H9 (cell line): ENCODE data around the gene STARD7. TPM values are rescaled to one million over a fixed set of nuclear protein-coding genes. Genes with fewer than 3 reads are reported as not detected.

Experiments
- DNase-seq: peaks from one replicate; pipeline ENCODE4 v3.0.0-alpha.2; 2017
- H2AFZ ChIP-seq: one replicate; pipeline ENCODE4 v1.6.1; 2013; ENCODE audit warnings: mild to moderate bottlenecking, low read length, control low read depth, moderate library complexity
- H2AK5ac ChIP-seq: 2 replicates; pipeline ENCODE4 v1.6.1; 2013; ENCODE audit warnings: low read length, control low read depth, mixed read lengths; ENCODE audit not compliant: insufficient read length
- H2BK120ac ChIP-seq: one replicate; pipeline ENCODE4 v1.6.1; 2013; ENCODE audit warnings: low read depth, mild to moderate bottlenecking, low read length, control low read depth, inconsistent platforms; ENCODE audit not compliant: poor library complexity, severe bottlenecking
- H2BK12ac ChIP-seq: 2 replicates; pipeline ENCODE4 v1.6.1; 2013; ENCODE audit warnings: low read length, control low read depth, mixed read lengths, low read depth; ENCODE audit not compliant: insufficient read length
- H2BK15ac ChIP-seq: 2 replicates; pipeline ENCODE4 v1.6.1; 2013; ENCODE audit warnings: low read depth, low read length, control low read depth
- H2BK20ac ChIP-seq: one replicate; pipeline ENCODE4 v1.6.1; 2013; ENCODE audit warnings: low read depth, mild to moderate bottlenecking, low read length, control low read depth, inconsistent platforms; ENCODE audit not compliant: poor library complexity, severe bottlenecking
- H2BK5ac ChIP-seq: 2 replicates; pipeline ENCODE4 v1.6.1; 2013; ENCODE audit warnings: low read length, control low read depth, mixed read lengths; ENCODE audit not compliant: insufficient read length
- H3K14ac ChIP-seq: 2 replicates; pipeline ENCODE4 v1.6.1; 2013; ENCODE audit warnings: low read length, control low read depth; ENCODE audit not compliant: insufficient read depth
- H3K18ac ChIP-seq: 2 replicates; pipeline ENCODE4 v1.6.1; 2013; ENCODE audit warnings: low read depth, mild to moderate bottlenecking, mixed read lengths, low read length, control low read depth; ENCODE audit not compliant: insufficient read length
- H3K23ac ChIP-seq: 2 replicates; pipeline ENCODE4 v1.6.1; 2013; ENCODE audit warnings: low read length, control low read depth, mixed read lengths, low read depth; ENCODE audit not compliant: insufficient read length
- H3K23me2 ChIP-seq: 2 replicates; pipeline ENCODE4 v1.6.1; 2013; ENCODE audit warnings: low read depth, mild to moderate bottlenecking, mixed read lengths, low read length, control low read depth; ENCODE audit not compliant: insufficient read length, poor library complexity, severe bottlenecking
- H3K27ac ChIP-seq: 2 replicates; pipeline ENCODE4 v1.5.1; 2013; ENCODE audit warnings: low read length, control low read depth, mixed read lengths, low read depth; ENCODE audit not compliant: insufficient read length
- H3K27me3 ChIP-seq: 2 replicates; pipeline ENCODE4 v1.6.1; 2013; ENCODE audit warnings: low read length, control low read depth, inconsistent platforms; ENCODE audit not compliant: insufficient read depth
- H3K4ac ChIP-seq: 2 replicates; pipeline ENCODE4 v1.6.1; 2013; ENCODE audit warnings: low read depth, mild to moderate bottlenecking, control low read depth, inconsistent platforms, low read length, moderate library complexity
- H3K4me1 ChIP-seq: 2 replicates; pipeline ENCODE4 v1.6.1; 2013; ENCODE audit warnings: low read length, control low read depth, inconsistent platforms; ENCODE audit not compliant: insufficient read depth
- H3K4me2 ChIP-seq: 2 replicates; pipeline ENCODE4 v1.6.1; 2013; ENCODE audit warnings: low read length, control low read depth, mixed read lengths; ENCODE audit not compliant: insufficient read length, insufficient read depth
- H3K56ac ChIP-seq: 2 replicates; pipeline ENCODE4 v1.6.1; 2013; ENCODE audit warnings: low read depth, mild to moderate bottlenecking, mixed read lengths, low read length, control low read depth; ENCODE audit not compliant: insufficient read length
- H3K79me1 ChIP-seq: 2 replicates; pipeline ENCODE4 v1.6.1; 2013; ENCODE audit warnings: low read depth, mild to moderate bottlenecking, moderate library complexity, low read length, control low read depth, inconsistent platforms; ENCODE audit not compliant: insufficient read depth, poor library complexity, severe bottlenecking
- H3K79me2 ChIP-seq: 2 replicates; pipeline ENCODE4 v1.6.1; 2013; ENCODE audit warnings: low read length, control low read depth, inconsistent platforms; ENCODE audit not compliant: insufficient read depth
- H3K9ac ChIP-seq: 2 replicates; pipeline ENCODE4 v1.6.1; 2013; ENCODE audit warnings: low read length, control low read depth, mixed read lengths; ENCODE audit not compliant: insufficient read length; ENCODE audit errors: extremely low read depth
- H3K9me3 ChIP-seq: one replicate; pipeline ENCODE4 v1.6.1; 2013; ENCODE audit warnings: low read depth, low read length, inconsistent platforms; ENCODE audit not compliant: control insufficient read depth
- H3T11ph ChIP-seq: one replicate; pipeline ENCODE4 v1.6.1; 2013; ENCODE audit warnings: mild to moderate bottlenecking, low read length, control low read depth, inconsistent platforms
- H4K20me1 ChIP-seq: one replicate; pipeline ENCODE4 v1.6.1; 2013; ENCODE audit not compliant: control insufficient read depth, insufficient read length, insufficient read depth
- H4K5ac ChIP-seq: 2 replicates; pipeline ENCODE4 v1.6.1; 2013; ENCODE audit warnings: low read depth, mild to moderate bottlenecking, mixed read lengths, low read length, control low read depth; ENCODE audit not compliant: insufficient read length
- H4K8ac ChIP-seq: replicated peaks from 2 replicates; pipeline ENCODE4 v1.6.1; 2013; ENCODE audit warnings: low read length, control low read depth, mixed read lengths, low read depth; ENCODE audit not compliant: insufficient read length
- H4K91ac ChIP-seq: 2 replicates; pipeline ENCODE4 v1.6.1; 2013; ENCODE audit warnings: low read depth, mild to moderate bottlenecking, moderate library complexity, mixed read lengths, low read length, control low read depth; ENCODE audit not compliant: insufficient read length
- H3K27ac Mint-ChIP-seq, 3 experiments: 2 replicates in 2 of 3; 3 replicates in 1 of 3; pipeline ENCODE4 v1.8.0; 2020 to 2021; ENCODE audit warnings: mixed read lengths in 3 of 3, mild to moderate bottlenecking in 1 of 3, moderate library complexity in 1 of 3
- H3K27me3 Mint-ChIP-seq: 2 replicates; pipeline ENCODE4 v1.8.0; 2021; ENCODE audit warnings: low read depth, mild to moderate bottlenecking, moderate library complexity, mixed read lengths
- H3K36me3 Mint-ChIP-seq, 3 experiments: 2 replicates in 2 of 3; 3 replicates in 1 of 3; pipeline ENCODE4 v1.8.0; 2020 to 2021; ENCODE audit warnings: low read depth in 3 of 3, mixed read lengths in 3 of 3; ENCODE audit not compliant: insufficient read depth in 1 of 3
- H3K4me1 Mint-ChIP-seq, 2 experiments: 2 replicates each; pipeline ENCODE4 v1.8.0; 2020; ENCODE audit warnings: mixed read lengths in 2 of 2
- H3K4me3 Mint-ChIP-seq, 2 experiments: 2 replicates in 1 of 2; 3 replicates in 1 of 2; pipeline ENCODE4 v1.8.0; 2020 to 2021; ENCODE audit warnings: mild to moderate bottlenecking in 2 of 2, mixed read lengths in 2 of 2, moderate library complexity in 1 of 2
- H3K9me3 Mint-ChIP-seq, 2 experiments: 2 replicates in 1 of 2; 3 replicates in 1 of 2; pipeline ENCODE4 v1.8.0; 2020; ENCODE audit warnings: mild to moderate bottlenecking in 2 of 2, mixed read lengths in 2 of 2, moderate library complexity in 1 of 2
- WGBS: extraction: QIAGEN DNeasy Blood & Tissue Kit; methylation state at CpG from one replicate; pipeline ENCODE4 v1.1.7; 2013; ENCODE audit warnings: missing lambda C conversion rate, low lambda C conversion rate, mixed read lengths; ENCODE audit not compliant: insufficient read length; ENCODE audit errors: extremely low coverage; 5-methylcytosine and 5-hydroxymethylcytosine counted together
- total RNA-seq: library from RNA; stranded (reverse); gene quantifications from 2 replicates; pipeline ENCODE4 v1.2.1, GENCODE V29; 2021
- TF ChIP-seq, protein P1 (sequence below): fragments of 200-600 bp; sonication (generic); conservative IDR thresholded peaks from 3 replicates; pipeline ENCODE4 v1.8.0; 2021; ENCODE audit warnings: antibody characterized with exemption, mild to moderate bottlenecking

The STARD7 gene
- total RNA-seq, 1 experiment from 2014 or later = 212 TPM

DNA sequence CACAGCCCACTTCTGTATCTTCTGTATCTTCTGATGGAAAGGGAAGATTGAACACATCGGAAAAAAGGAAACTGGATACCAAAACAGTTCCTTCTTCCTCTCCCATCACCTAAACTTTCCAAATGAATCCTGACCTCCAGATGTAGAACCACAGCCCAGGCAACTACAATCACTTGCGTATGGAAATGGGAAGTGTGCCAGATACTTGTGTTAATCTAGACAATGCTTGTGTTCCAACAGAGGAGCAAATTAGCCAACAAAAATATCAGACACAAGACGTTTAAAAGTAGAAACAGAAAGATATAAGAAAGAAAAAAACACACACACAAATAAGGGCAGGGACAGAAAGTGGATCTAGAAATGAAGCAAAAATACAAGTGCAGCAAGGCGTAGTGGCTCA, 32.0 kb downstream of the STARD7 start:
- no peak overlapping the region for H2AK5ac ChIP-seq
- H2BK120ac ChIP-seq = no peak overlapping the region
- no peak overlapping the region for H2BK15ac ChIP-seq
- TF ChIP-seq, protein P1, sequence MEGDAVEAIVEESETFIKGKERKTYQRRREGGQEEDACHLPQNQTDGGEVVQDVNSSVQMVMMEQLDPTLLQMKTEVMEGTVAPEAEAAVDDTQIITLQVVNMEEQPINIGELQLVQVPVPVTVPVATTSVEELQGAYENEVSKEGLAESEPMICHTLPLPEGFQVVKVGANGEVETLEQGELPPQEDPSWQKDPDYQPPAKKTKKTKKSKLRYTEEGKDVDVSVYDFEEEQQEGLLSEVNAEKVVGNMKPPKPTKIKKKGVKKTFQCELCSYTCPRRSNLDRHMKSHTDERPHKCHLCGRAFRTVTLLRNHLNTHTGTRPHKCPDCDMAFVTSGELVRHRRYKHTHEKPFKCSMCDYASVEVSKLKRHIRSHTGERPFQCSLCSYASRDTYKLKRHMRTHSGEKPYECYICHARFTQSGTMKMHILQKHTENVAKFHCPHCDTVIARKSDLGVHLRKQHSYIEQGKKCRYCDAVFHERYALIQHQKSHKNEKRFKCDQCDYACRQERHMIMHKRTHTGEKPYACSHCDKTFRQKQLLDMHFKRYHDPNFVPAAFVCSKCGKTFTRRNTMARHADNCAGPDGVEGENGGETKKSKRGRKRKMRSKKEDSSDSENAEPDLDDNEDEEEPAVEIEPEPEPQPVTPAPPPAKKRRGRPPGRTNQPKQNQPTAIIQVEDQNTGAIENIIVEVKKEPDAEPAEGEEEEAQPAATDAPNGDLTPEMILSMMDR = no peak
- H3K9me3 Mint-ChIP-seq = no peaks in the 10 kb centered on the region
- H3K27ac ChIP-seq = no peak overlapping the region
- H3K27ac Mint-ChIP-seq = no peak overlapping the region; a peak in 1 of 7 replicates
- H3K79me1 ChIP-seq = no peaks in the 10 kb centered on the region
- no peaks in the 10 kb centered on the region for H3K79me2 ChIP-seq
- H2BK5ac ChIP-seq = no peak overlapping the region
- no peak overlapping the region for H3T11ph ChIP-seq
- no peaks in the 10 kb centered on the region for H3K36me3 Mint-ChIP-seq
- no peak overlapping the region for H3K23ac ChIP-seq
- DNase-seq = no peak
- no peaks in the 10 kb centered on the region for H3K4me1 ChIP-seq
- H2BK12ac ChIP-seq = no peak overlapping the region
- H3K4ac ChIP-seq = no peak overlapping the region
- H3K4me2 ChIP-seq = no peak overlapping the region
- no peaks in the 10 kb centered on the region for H3K23me2 ChIP-seq
- no peaks in the 10 kb centered on the region for H4K20me1 ChIP-seq
- no peak overlapping the region for H2BK20ac ChIP-seq
- no CpG with 5 or more reads among the region's 4 CpGs for WGBS
- H3K9me3 ChIP-seq = no peaks in the 10 kb centered on the region
- H3K4me1 Mint-ChIP-seq = no peaks in the 10 kb centered on the region
- no peak overlapping the region for H3K56ac ChIP-seq
- no peak overlapping the region for H3K18ac ChIP-seq
- no peak overlapping the region for H3K4me3 Mint-ChIP-seq
- no peaks in the 10 kb centered on the region for H3K27me3 ChIP-seq
- no peak overlapping the region for H3K9ac ChIP-seq
- no peak overlapping the region for H4K5ac ChIP-seq
- H4K8ac ChIP-seq = no peak overlapping the region
- H4K91ac ChIP-seq = no peak overlapping the region
- H3K27me3 Mint-ChIP-seq = peaks cover 4% of the 10 kb centered on the region
- no peak overlapping the region for H3K14ac ChIP-seq
- H2AFZ ChIP-seq = no peak overlapping the region
